B cell (primary cell): ENCODE data around the gene SORL1-AS1.

Experiments used
- CTCF ChIP-seq: fragments of 200-600 bp; IDR thresholded peaks from one replicate; pipeline ENCODE4 v1.8.0; 2022; ENCODE audit warnings: antibody characterized with exemption, mild to moderate bottlenecking
- EZH2 ChIP-seq: IDR thresholded peaks from 2 replicates; pipeline ENCODE4 v1.6.1; 2012; ENCODE audit warnings: borderline replicate concordance, low read depth, mild to moderate bottlenecking, moderate library complexity, low read length; ENCODE audit not compliant: insufficient read depth, poor library complexity, severe bottlenecking

GRCh38 chr11:121446752-121447156 lies 6.0 kb downstream of the SORL1-AS1 start:
- TF ChIP-seq CTCF: no peak
- TF ChIP-seq EZH2: no peak
